SK-N-SH (cell line): ENCODE data around the gene ARF1.

Source experiments
- CHD2 ChIP-seq: fragments of 150-350 bp; IDR thresholded peaks from 2 replicates; pipeline ENCODE4 v1.6.1; 2018; ENCODE audit warnings: low read length; ENCODE audit not compliant: partially characterized antibody
- EP300 ChIP-seq, 2 experiments: IDR thresholded peaks; 2 replicates each; pipeline versions ENCODE4 v1.4.0 to v1.6.1; 2012; ENCODE audit warnings: borderline replicate concordance in 1 of 2, low read depth in 1 of 2, low read length in 1 of 2
- JUND ChIP-seq: IDR thresholded peaks from 2 replicates; pipeline ENCODE4 v1.4.0; 2012
- POLR2AphosphoS5 ChIP-seq: IDR thresholded peaks from 2 replicates; pipeline ENCODE4 v1.6.1; 2012; ENCODE audit warnings: low read depth, low read length
- RXRA ChIP-seq: IDR thresholded peaks from 2 replicates; pipeline ENCODE4 v1.4.0; 2012; ENCODE audit warnings: low read depth, mild to moderate bottlenecking, borderline replicate concordance
- TAF1 ChIP-seq: IDR thresholded peaks from 2 replicates; pipeline ENCODE4 v1.6.1; 2012; ENCODE audit warnings: low read depth, mild to moderate bottlenecking, low read length, moderate library complexity, borderline replicate concordance
- TEAD4 ChIP-seq: IDR thresholded peaks from 2 replicates; pipeline ENCODE4 v1.4.0; 2012; ENCODE audit warnings: mild to moderate bottlenecking, borderline replicate concordance; ENCODE audit not compliant: insufficient read depth
- USF1 ChIP-seq: IDR thresholded peaks from 2 replicates; pipeline ENCODE4 v1.4.0; 2012; ENCODE audit warnings: low read depth, borderline replicate concordance
- ZBTB33 ChIP-seq: IDR thresholded peaks from 2 replicates; pipeline ENCODE4 v1.4.0; 2012; ENCODE audit warnings: low read depth, borderline replicate concordance
- TF ChIP-seq, protein P1 (sequence below): IDR thresholded peaks from 2 replicates; pipeline ENCODE4; 2012
- TF ChIP-seq, protein P2 (sequence below): fragments of 200-600 bp; sonication (generic); IDR thresholded peaks from 2 replicates; pipeline ENCODE4 v1.6.1; 2017; ENCODE audit warnings: antibody characterized with exemption, mild to moderate bottlenecking, moderate library complexity

- TF ChIP-seq, protein P1, sequence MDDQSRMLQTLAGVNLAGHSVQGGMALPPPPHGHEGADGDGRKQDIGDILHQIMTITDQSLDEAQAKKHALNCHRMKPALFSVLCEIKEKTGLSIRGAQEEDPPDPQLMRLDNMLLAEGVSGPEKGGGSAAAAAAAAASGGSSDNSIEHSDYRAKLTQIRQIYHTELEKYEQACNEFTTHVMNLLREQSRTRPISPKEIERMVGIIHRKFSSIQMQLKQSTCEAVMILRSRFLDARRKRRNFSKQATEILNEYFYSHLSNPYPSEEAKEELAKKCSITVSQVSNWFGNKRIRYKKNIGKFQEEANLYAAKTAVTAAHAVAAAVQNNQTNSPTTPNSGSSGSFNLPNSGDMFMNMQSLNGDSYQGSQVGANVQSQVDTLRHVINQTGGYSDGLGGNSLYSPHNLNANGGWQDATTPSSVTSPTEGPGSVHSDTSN = no peak
- TF ChIP-seq ZBTB33 (no peak), TEAD4 (no peak), CHD2 (no peak), POLR2AphosphoS5 (no peak), TAF1 (no peak), USF1 (no peak), EP300 (IDR thresholded peaks at IDR 0.05; ENCODE audit: borderline replicate concordance in 1 of 2, low read depth in 1 of 2, low read length in 1 of 2) (no peak), RXRA (no peak), JUND (no peak)
- TF ChIP-seq, protein P2, sequence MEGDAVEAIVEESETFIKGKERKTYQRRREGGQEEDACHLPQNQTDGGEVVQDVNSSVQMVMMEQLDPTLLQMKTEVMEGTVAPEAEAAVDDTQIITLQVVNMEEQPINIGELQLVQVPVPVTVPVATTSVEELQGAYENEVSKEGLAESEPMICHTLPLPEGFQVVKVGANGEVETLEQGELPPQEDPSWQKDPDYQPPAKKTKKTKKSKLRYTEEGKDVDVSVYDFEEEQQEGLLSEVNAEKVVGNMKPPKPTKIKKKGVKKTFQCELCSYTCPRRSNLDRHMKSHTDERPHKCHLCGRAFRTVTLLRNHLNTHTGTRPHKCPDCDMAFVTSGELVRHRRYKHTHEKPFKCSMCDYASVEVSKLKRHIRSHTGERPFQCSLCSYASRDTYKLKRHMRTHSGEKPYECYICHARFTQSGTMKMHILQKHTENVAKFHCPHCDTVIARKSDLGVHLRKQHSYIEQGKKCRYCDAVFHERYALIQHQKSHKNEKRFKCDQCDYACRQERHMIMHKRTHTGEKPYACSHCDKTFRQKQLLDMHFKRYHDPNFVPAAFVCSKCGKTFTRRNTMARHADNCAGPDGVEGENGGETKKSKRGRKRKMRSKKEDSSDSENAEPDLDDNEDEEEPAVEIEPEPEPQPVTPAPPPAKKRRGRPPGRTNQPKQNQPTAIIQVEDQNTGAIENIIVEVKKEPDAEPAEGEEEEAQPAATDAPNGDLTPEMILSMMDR = no peak
Observed at GRCh38 chr1:228066891-228067654, 15.4 kb upstream of the ARF1 start.
